Lower leg skin (tissue), 3 donors: ENCODE measurements around the gene HADHA.

ENCODE experiments used
- POLR2A ChIP-seq, 2 donors: fragments of 450-650 bp; IDR thresholded peaks; one replicate each; pipeline ENCODE4 v1.6.1; 2016 to 2017; ENCODE audit warnings: antibody characterized with exemption in 2 of 2, mild to moderate bottlenecking in 1 of 2, moderate library complexity in 1 of 2
- TF ChIP-seq, protein P1 (sequence below), 3 donors: fragments of 450-650 bp; IDR thresholded peaks; one replicate each; pipeline ENCODE4 v1.5.1; 2016; ENCODE audit warnings: antibody characterized with exemption in 3 of 3, mild to moderate bottlenecking in 3 of 3, moderate library complexity in 2 of 3

DNA sequence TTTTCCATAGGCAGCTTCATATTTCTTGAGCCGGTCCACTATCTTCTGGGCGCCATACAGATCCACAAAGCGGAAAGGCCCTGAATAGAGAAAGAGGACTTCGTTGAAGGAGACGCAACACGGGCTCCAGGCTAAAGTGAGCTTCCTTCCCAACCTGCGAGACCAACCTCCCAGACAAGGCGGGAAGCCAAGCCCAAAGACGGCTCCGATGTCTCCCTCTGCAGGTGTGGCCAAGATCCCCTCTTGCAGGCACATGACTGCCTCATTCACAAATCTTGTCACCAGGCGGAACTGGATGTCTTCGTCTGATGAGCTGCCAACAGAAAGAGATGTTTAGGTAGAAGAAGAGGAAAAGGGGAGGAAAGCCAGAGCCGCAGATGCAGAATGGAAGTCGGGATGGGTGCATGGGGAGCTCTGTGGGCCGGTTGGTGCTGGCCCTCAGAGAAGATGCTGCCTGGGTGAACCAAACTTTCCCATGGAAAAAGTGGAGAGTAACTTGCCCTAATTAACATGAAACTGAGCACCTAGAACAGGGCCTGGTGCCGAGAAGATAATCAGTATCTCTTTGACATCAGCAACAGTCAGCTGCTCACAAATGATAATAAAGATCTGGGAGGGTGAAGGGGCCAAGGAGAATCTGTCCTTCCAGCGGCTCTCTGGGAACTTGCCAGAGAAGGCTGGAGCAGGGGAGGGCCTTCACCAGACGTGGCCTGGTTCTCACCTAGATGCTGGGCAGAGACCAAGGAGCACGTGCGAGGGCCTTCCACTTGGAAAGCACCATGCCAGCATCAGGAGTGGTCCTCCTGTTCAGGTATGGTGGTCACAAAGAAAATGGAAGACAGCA, 52.9 kb downstream of the HADHA start:
- TF ChIP-seq, protein P1, sequence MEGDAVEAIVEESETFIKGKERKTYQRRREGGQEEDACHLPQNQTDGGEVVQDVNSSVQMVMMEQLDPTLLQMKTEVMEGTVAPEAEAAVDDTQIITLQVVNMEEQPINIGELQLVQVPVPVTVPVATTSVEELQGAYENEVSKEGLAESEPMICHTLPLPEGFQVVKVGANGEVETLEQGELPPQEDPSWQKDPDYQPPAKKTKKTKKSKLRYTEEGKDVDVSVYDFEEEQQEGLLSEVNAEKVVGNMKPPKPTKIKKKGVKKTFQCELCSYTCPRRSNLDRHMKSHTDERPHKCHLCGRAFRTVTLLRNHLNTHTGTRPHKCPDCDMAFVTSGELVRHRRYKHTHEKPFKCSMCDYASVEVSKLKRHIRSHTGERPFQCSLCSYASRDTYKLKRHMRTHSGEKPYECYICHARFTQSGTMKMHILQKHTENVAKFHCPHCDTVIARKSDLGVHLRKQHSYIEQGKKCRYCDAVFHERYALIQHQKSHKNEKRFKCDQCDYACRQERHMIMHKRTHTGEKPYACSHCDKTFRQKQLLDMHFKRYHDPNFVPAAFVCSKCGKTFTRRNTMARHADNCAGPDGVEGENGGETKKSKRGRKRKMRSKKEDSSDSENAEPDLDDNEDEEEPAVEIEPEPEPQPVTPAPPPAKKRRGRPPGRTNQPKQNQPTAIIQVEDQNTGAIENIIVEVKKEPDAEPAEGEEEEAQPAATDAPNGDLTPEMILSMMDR (IDR thresholded peaks at IDR 0.05): no peak
- no peak for TF ChIP-seq POLR2A (IDR thresholded peaks at IDR 0.05)
